ENCODE data around the gene LGMN.

- no peak for TF ChIP-seq CTCF (IDR thresholded peaks at IDR 0.05; ENCODE audit: poor library complexity)
- no peak for TF ChIP-seq EZH2 (IDR thresholded peaks at IDR 0.05; ENCODE audit: borderline replicate concordance)
Measured at GRCh38 chr14:92675976-92676375, 72.5 kb downstream of the LGMN start.

All from hepatocyte (in vitro differentiated cells).